ENCODE measurements around the gene SWI5.
A peak's percentile ranks its signal among the peaks of the same experiment; 100 is the strongest.

The SWI5 gene

GRCh38 chr9:128317629-128318028 is 41.6 kb downstream of the SWI5 start:
- H3K4me1 ChIP-seq (ENCODE audit: control insufficient read depth, insufficient read depth, low read length), result peaks cover 7% of the 10 kb centered on the region
- H3K27ac ChIP-seq (ENCODE audit: insufficient read depth, low read depth, low read length, poor library complexity, severe bottlenecking), result no peak overlapping the region
- no peaks in the 10 kb centered on the region for H3K27me3 ChIP-seq (ENCODE audit: control insufficient read depth, insufficient read depth, low read length, poor library complexity, severe bottlenecking)
- peaks cover 27% of the 10 kb centered on the region for H3K36me3 ChIP-seq (ENCODE audit: control insufficient read depth, insufficient read depth, low read length)
- no peaks in the 10 kb centered on the region for H3K9me3 ChIP-seq (ENCODE audit: control insufficient read depth, low read length)
- H3K4me3 ChIP-seq (ENCODE audit: insufficient read depth, low read depth, low read length), result no peak overlapping the region
- WGBS, 2 experiments, result 89 to 90% methylated on average over 1 to 2 of the region's 2 CpGs

- H3K4me3 ChIP-seq (ENCODE audit: insufficient read depth, low read depth, low read length), result peak overlapping the region; percentile 92
- H3K4me1 ChIP-seq (ENCODE audit: control insufficient read depth, insufficient read depth, low read length), result peaks cover 10% of the 10 kb centered on the region
- 94 to 97% methylated on average over 7 of the region's 7 CpGs for WGBS, 2 experiments
- H3K27ac ChIP-seq (ENCODE audit: insufficient read depth, low read depth, low read length, poor library complexity, severe bottlenecking), result no peak overlapping the region
- H3K27me3 ChIP-seq (ENCODE audit: control insufficient read depth, insufficient read depth, low read length, poor library complexity, severe bottlenecking), result no peaks in the 10 kb centered on the region
- H3K9me3 ChIP-seq (ENCODE audit: control insufficient read depth, low read length), result no peaks in the 10 kb centered on the region
- H3K36me3 ChIP-seq (ENCODE audit: control insufficient read depth, insufficient read depth, low read length), result peaks cover 18% of the 10 kb centered on the region
These were observed 45.3 kb downstream of the SWI5 start for GRCh38 chr9:128321343-128321742.

- 2 to 3% methylated on average over 21 of the region's 21 CpGs for WGBS, 2 experiments
- peak overlapping the region; percentile 88 for H3K27ac ChIP-seq (ENCODE audit: insufficient read depth, low read depth, low read length, poor library complexity, severe bottlenecking)
- H3K27me3 ChIP-seq (ENCODE audit: control insufficient read depth, insufficient read depth, low read length, poor library complexity, severe bottlenecking), result no peaks in the 10 kb centered on the region
- no peaks in the 10 kb centered on the region for H3K9me3 ChIP-seq (ENCODE audit: control insufficient read depth, low read length)
- H3K4me3 ChIP-seq (ENCODE audit: insufficient read depth, low read depth, low read length), result peak overlapping the region; percentile 92
- H3K36me3 ChIP-seq (ENCODE audit: control insufficient read depth, insufficient read depth, low read length), result peaks cover 14% of the 10 kb centered on the region
- peaks cover 10% of the 10 kb centered on the region for H3K4me1 ChIP-seq (ENCODE audit: control insufficient read depth, insufficient read depth, low read length)
These were observed 45.9 kb downstream of the SWI5 start for GRCh38 chr9:128321879-128322403.

- Histone ChIP-seq H3K9me3 (ENCODE audit: control insufficient read depth, low read length) (no peaks in the 10 kb centered on the region), H3K27me3 (ENCODE audit: control insufficient read depth, insufficient read depth, low read length, poor library complexity, severe bottlenecking) (no peaks in the 10 kb centered on the region), H3K27ac (ENCODE audit: insufficient read depth, low read depth, low read length, poor library complexity, severe bottlenecking) (peak within 1 kb of the TSS; percentile 88), H3K4me3 (ENCODE audit: insufficient read depth, low read depth, low read length) (peak within 1 kb of the TSS; percentile 92), H3K4me1 (ENCODE audit: control insufficient read depth, insufficient read depth, low read length) (peaks cover 10% of the 10 kb centered on the region), H3K36me3 (ENCODE audit: control insufficient read depth, insufficient read depth, low read length) (peaks cover 8% of the 10 kb centered on the region)
- 0% methylated on average over 83 of the region's 83 CpGs for WGBS, 2 experiments
These were observed 46.5 kb downstream of the SWI5 start, which contains the start of the genes COQ4 and TRUB2 for GRCh38 chr9:128322404-128323211. Gene COQ4, plus strand, starts transcription at chr9:128322839. Its CDS starts 20 bp downstream, at chr9:128322859. Gene TRUB2, minus strand, starts transcription at chr9:128322447. Its CDS starts 39 bp downstream, at chr9:128322408.

- H3K4me1 ChIP-seq (ENCODE audit: control insufficient read depth, insufficient read depth, low read length), result peaks cover 10% of the 10 kb centered on the region
- H3K27me3 ChIP-seq (ENCODE audit: control insufficient read depth, insufficient read depth, low read length, poor library complexity, severe bottlenecking), result no peaks in the 10 kb centered on the region
- H3K36me3 ChIP-seq (ENCODE audit: control insufficient read depth, insufficient read depth, low read length), result peaks cover 6% of the 10 kb centered on the region
- 32 to 33% methylated on average over 16 of the region's 16 CpGs for WGBS, 2 experiments
- peak overlapping the region; percentile 92 for H3K4me3 ChIP-seq (ENCODE audit: insufficient read depth, low read depth, low read length)
- no peak overlapping the region for H3K27ac ChIP-seq (ENCODE audit: insufficient read depth, low read depth, low read length, poor library complexity, severe bottlenecking)
- H3K9me3 ChIP-seq (ENCODE audit: control insufficient read depth, low read length), result no peaks in the 10 kb centered on the region
These were observed 47.2 kb downstream of the SWI5 start for GRCh38 chr9:128323212-128323730.

- H3K4me3 ChIP-seq (ENCODE audit: insufficient read depth, low read depth, low read length), result peak overlapping the region; percentile 92
- no peak overlapping the region for H3K27ac ChIP-seq (ENCODE audit: insufficient read depth, low read depth, low read length, poor library complexity, severe bottlenecking)
- H3K36me3 ChIP-seq (ENCODE audit: control insufficient read depth, insufficient read depth, low read length), result peaks cover 11% of the 10 kb centered on the region
- H3K27me3 ChIP-seq (ENCODE audit: control insufficient read depth, insufficient read depth, low read length, poor library complexity, severe bottlenecking), result no peaks in the 10 kb centered on the region
- H3K9me3 ChIP-seq (ENCODE audit: control insufficient read depth, low read length), result no peaks in the 10 kb centered on the region
- peaks cover 10% of the 10 kb centered on the region for H3K4me1 ChIP-seq (ENCODE audit: control insufficient read depth, insufficient read depth, low read length)
- 93 to 94% methylated on average over 12 of the region's 12 CpGs for WGBS, 2 experiments
These were observed 47.7 kb downstream of the SWI5 start for GRCh38 chr9:128323791-128324190.

- peaks cover 10% of the 10 kb centered on the region for H3K4me1 ChIP-seq (ENCODE audit: control insufficient read depth, insufficient read depth, low read length)
- 100% methylated on average over 1 of the region's 1 CpG; no CpG with 5 or more reads in 1 of the 2 experiments for WGBS, 2 experiments
- H3K36me3 ChIP-seq (ENCODE audit: control insufficient read depth, insufficient read depth, low read length), result peaks cover 15% of the 10 kb centered on the region
- no peaks in the 10 kb centered on the region for H3K9me3 ChIP-seq (ENCODE audit: control insufficient read depth, low read length)
- no peak overlapping the region for H3K27ac ChIP-seq (ENCODE audit: insufficient read depth, low read depth, low read length, poor library complexity, severe bottlenecking)
- no peak overlapping the region for H3K4me3 ChIP-seq (ENCODE audit: insufficient read depth, low read depth, low read length)
- H3K27me3 ChIP-seq (ENCODE audit: control insufficient read depth, insufficient read depth, low read length, poor library complexity, severe bottlenecking), result no peaks in the 10 kb centered on the region
These were observed 48.3 kb downstream of the SWI5 start for GRCh38 chr9:128324401-128324800.

GRCh38 chr9:128325629-128326028 is 49.6 kb downstream of the SWI5 start:
- Histone ChIP-seq H3K36me3 (ENCODE audit: control insufficient read depth, insufficient read depth, low read length) (peaks cover 15% of the 10 kb centered on the region), H3K9me3 (ENCODE audit: control insufficient read depth, low read length) (no peaks in the 10 kb centered on the region), H3K4me3 (ENCODE audit: insufficient read depth, low read depth, low read length) (no peak overlapping the region), H3K27me3 (ENCODE audit: control insufficient read depth, insufficient read depth, low read length, poor library complexity, severe bottlenecking) (no peaks in the 10 kb centered on the region), H3K27ac (ENCODE audit: insufficient read depth, low read depth, low read length, poor library complexity, severe bottlenecking) (no peak overlapping the region), H3K4me1 (ENCODE audit: control insufficient read depth, insufficient read depth, low read length) (peaks cover 10% of the 10 kb centered on the region)
- WGBS, 2 experiments, result 94 to 95% methylated on average over 13 of the region's 13 CpGs

GRCh38 chr9:128333451-128333869 is 57.4 kb downstream of the SWI5 start:
- WGBS, 2 experiments, result 92 to 93% methylated on average over 11 of the region's 11 CpGs
- Histone ChIP-seq H3K9me3 (ENCODE audit: control insufficient read depth, low read length) (no peaks in the 10 kb centered on the region), H3K27ac (ENCODE audit: insufficient read depth, low read depth, low read length, poor library complexity, severe bottlenecking) (no peak overlapping the region), H3K4me3 (ENCODE audit: insufficient read depth, low read depth, low read length) (no peak overlapping the region), H3K27me3 (ENCODE audit: control insufficient read depth, insufficient read depth, low read length, poor library complexity, severe bottlenecking) (no peaks in the 10 kb centered on the region), H3K36me3 (ENCODE audit: control insufficient read depth, insufficient read depth, low read length) (peaks cover 7% of the 10 kb centered on the region), H3K4me1 (ENCODE audit: control insufficient read depth, insufficient read depth, low read length) (no peaks in the 10 kb centered on the region)

GRCh38 chr9:128335161-128335560 is 59.1 kb downstream of the SWI5 start:
- Histone ChIP-seq H3K4me3 (ENCODE audit: insufficient read depth, low read depth, low read length) (no peak overlapping the region), H3K9me3 (ENCODE audit: control insufficient read depth, low read length) (no peaks in the 10 kb centered on the region), H3K36me3 (ENCODE audit: control insufficient read depth, insufficient read depth, low read length) (no peaks in the 10 kb centered on the region), H3K4me1 (ENCODE audit: control insufficient read depth, insufficient read depth, low read length) (no peaks in the 10 kb centered on the region), H3K27me3 (ENCODE audit: control insufficient read depth, insufficient read depth, low read length, poor library complexity, severe bottlenecking) (no peaks in the 10 kb centered on the region), H3K27ac (ENCODE audit: insufficient read depth, low read depth, low read length, poor library complexity, severe bottlenecking) (no peak overlapping the region)
- 93 to 97% methylated on average over 7 of the region's 7 CpGs for WGBS, 2 experiments

Data from ectodermal cell (in vitro differentiated cells).